Measurements from ENCODE around the gene CLMP. TPM values are rescaled to one million over a fixed set of nuclear protein-coding genes. Genes with fewer than 3 reads are reported as not detected.

Gene CLMP
- polyA plus RNA-seq, 1 donor (not counting 4 experiments of a cell fraction or from before 2014, with no cell fraction given), result 2.7 TPM

- H3K4me2 ChIP-seq (ENCODE audit: control insufficient read depth, extremely low read depth, insufficient read depth, low read depth, low read length), result no peak overlapping the region
- H3K9me1 ChIP-seq (ENCODE audit: control insufficient read depth, extremely low read depth, insufficient read depth, low read length), result no peaks in the 10 kb centered on the region
- no peak overlapping the region for H2AFZ ChIP-seq (ENCODE audit: control insufficient read depth, low read length)
- TF ChIP-seq EZH2 (IDR thresholded peaks at IDR 0.05; ENCODE audit: low read length) (no peak), CTCF (optimal IDR thresholded peaks at IDR 0.05 in 1 of 3, IDR thresholded peaks at IDR 0.05 in 1 of 3, conservative IDR thresholded peaks at IDR 0.05 in 1 of 3; ENCODE audit: extremely low read depth in 1 of 3, insufficient read depth in 2 of 3, low read length in 3 of 3) (no peak)
- no peaks in the 10 kb centered on the region for H4K20me1 ChIP-seq (ENCODE audit: control insufficient read depth, extremely low read depth, insufficient read depth, low read length)
- no peak overlapping the region for H3K4me3 ChIP-seq (ENCODE audit: control insufficient read depth in 2 of 3, extremely low read depth in 1 of 3, insufficient read depth in 2 of 3, low read depth in 1 of 3, low read length in 3 of 3)
- no peaks in the 10 kb centered on the region for H3K9me3 ChIP-seq (ENCODE audit: control insufficient read depth, low read depth, low read length)
- no peaks in the 10 kb centered on the region for H3K36me3 ChIP-seq (ENCODE audit: control insufficient read depth in 2 of 2, extremely low read depth in 1 of 2, insufficient read depth in 2 of 2, low read length in 2 of 2)
- H3K9ac ChIP-seq (ENCODE audit: control insufficient read depth, extremely low read depth, insufficient read depth, low read length), result no peak overlapping the region
- H3K27me3 ChIP-seq (ENCODE audit: control insufficient read depth, extremely low read depth, insufficient read depth, low read length), result no peaks in the 10 kb centered on the region
- H3K4me1 ChIP-seq (ENCODE audit: control insufficient read depth, extremely low read depth, insufficient read depth, low read length), result peaks cover 5% of the 10 kb centered on the region
- no peak overlapping the region for H3K27ac ChIP-seq (ENCODE audit: control insufficient read depth, insufficient read depth, low read length)
- no peak for DNase-seq (ENCODE audit: low read depth, low spot score)
- no peak for FAIRE-seq
- dilution Hi-C loops (cut with MboI; ENCODE audit: extremely low pct_ligation_motif_present, low sequenced_read_pairs), result no loop called here
- no peaks in the 10 kb centered on the region for H3K79me2 ChIP-seq (ENCODE audit: control insufficient read depth, insufficient read depth, low read length)
Measured at GRCh38 chr11:123233975-123234334, 38.9 kb upstream of the CLMP start.

GRCh38 chr11:123233280-123233974, 38.4 kb upstream of the CLMP start:
- no peak overlapping the region for H3K4me3 ChIP-seq (ENCODE audit: control insufficient read depth in 2 of 3, extremely low read depth in 1 of 3, insufficient read depth in 2 of 3, low read depth in 1 of 3, low read length in 3 of 3)
- no peak overlapping the region for H2AFZ ChIP-seq (ENCODE audit: control insufficient read depth, low read length)
- H4K20me1 ChIP-seq (ENCODE audit: control insufficient read depth, extremely low read depth, insufficient read depth, low read length), result no peaks in the 10 kb centered on the region
- H3K4me1 ChIP-seq (ENCODE audit: control insufficient read depth, extremely low read depth, insufficient read depth, low read length), result peaks cover 5% of the 10 kb centered on the region
- H3K79me2 ChIP-seq (ENCODE audit: control insufficient read depth, insufficient read depth, low read length), result no peaks in the 10 kb centered on the region
- H3K36me3 ChIP-seq (ENCODE audit: control insufficient read depth in 2 of 2, extremely low read depth in 1 of 2, insufficient read depth in 2 of 2, low read length in 2 of 2), result no peaks in the 10 kb centered on the region
- H3K27me3 ChIP-seq (ENCODE audit: control insufficient read depth, extremely low read depth, insufficient read depth, low read length), result no peaks in the 10 kb centered on the region
- no peak for FAIRE-seq
- no peak overlapping the region for H3K9ac ChIP-seq (ENCODE audit: control insufficient read depth, extremely low read depth, insufficient read depth, low read length)
- H3K9me1 ChIP-seq (ENCODE audit: control insufficient read depth, extremely low read depth, insufficient read depth, low read length), result no peaks in the 10 kb centered on the region
- DNase-seq (ENCODE audit: low read depth, low spot score), result no peak
- H3K27ac ChIP-seq (ENCODE audit: control insufficient read depth, insufficient read depth, low read length), result no peak overlapping the region
- H3K4me2 ChIP-seq (ENCODE audit: control insufficient read depth, extremely low read depth, insufficient read depth, low read depth, low read length), result no peak overlapping the region
- dilution Hi-C loops (cut with MboI; ENCODE audit: extremely low pct_ligation_motif_present, low sequenced_read_pairs), result no loop called here
- no peaks in the 10 kb centered on the region for H3K9me3 ChIP-seq (ENCODE audit: control insufficient read depth, low read depth, low read length)
- TF ChIP-seq CTCF (optimal IDR thresholded peaks at IDR 0.05 in 1 of 3, IDR thresholded peaks at IDR 0.05 in 1 of 3, conservative IDR thresholded peaks at IDR 0.05 in 1 of 3; ENCODE audit: extremely low read depth in 1 of 3, insufficient read depth in 2 of 3, low read length in 3 of 3) (no peak), EZH2 (IDR thresholded peaks at IDR 0.05; ENCODE audit: low read length) (no peak)

All from keratinocyte (primary cell).